HG03457 (cell line): Measurements from ENCODE around the gene COG5.

Source experiments
- ATAC-seq: cut with Tn5 transposase; IDR thresholded peaks from one replicate; pipeline ENCODE4 v1.9.1; 2021; ENCODE audit warnings: moderate number of reproducible peaks; ENCODE audit not compliant: unreplicated experiment

COG5 gene

GRCh38 chr7:107506674-107507339 is 56.9 kb downstream of the COG5 start:
- no peak for ATAC-seq

- ATAC-seq: no peak
These were observed 57.6 kb downstream of the COG5 start for GRCh38 chr7:107505997-107506673.

GRCh38 chr7:107505362-107505761 is 58.4 kb downstream of the COG5 start:
- ATAC-seq: no peak

GRCh38 chr7:107503687-107504086 is 60.0 kb downstream of the COG5 start:
- ATAC-seq: no peak

GRCh38 chr7:107502797-107503196 is 60.9 kb downstream of the COG5 start:
- ATAC-seq: no peak

GRCh38 chr7:107502154-107502553 is 61.6 kb downstream of the COG5 start:
- no peak for ATAC-seq

GRCh38 chr7:107501593-107501992 is 62.1 kb downstream of the COG5 start:
- ATAC-seq: no peak

- no peak for ATAC-seq
These were observed 64.0 kb downstream of the COG5 start for GRCh38 chr7:107499731-107500130.

GRCh38 chr7:107495516-107495915 is 68.2 kb downstream of the COG5 start:
- no peak for ATAC-seq

GRCh38 chr7:107494884-107495283 is 68.8 kb downstream of the COG5 start:
- ATAC-seq: no peak

- ATAC-seq: no peak
These were observed 69.4 kb downstream of the COG5 start for GRCh38 chr7:107494315-107494751.

GRCh38 chr7:107492875-107493274 is 70.8 kb downstream of the COG5 start:
- no peak for ATAC-seq

- ATAC-seq: no peak
These were observed 77.7 kb downstream of the COG5 start for GRCh38 chr7:107486041-107486440.

GRCh38 chr7:107482571-107482970 is 81.1 kb downstream of the COG5 start:
- no peak for ATAC-seq

- ATAC-seq: no peak
These were observed 82.8 kb downstream of the COG5 start for GRCh38 chr7:107480932-107481331.

- no peak for ATAC-seq
These were observed 84.4 kb downstream of the COG5 start for GRCh38 chr7:107479303-107479702.

GRCh38 chr7:107474104-107474521 is 89.6 kb downstream of the COG5 start:
- no peak for ATAC-seq

- no peak for ATAC-seq
These were observed 91.6 kb downstream of the COG5 start for GRCh38 chr7:107472116-107472515.

- no peak for ATAC-seq
These were observed 92.2 kb downstream of the COG5 start for GRCh38 chr7:107471292-107472070.

GRCh38 chr7:107469929-107470328 is 93.8 kb downstream of the COG5 start, which contains the start of gene GPR22:
GPR22 (plus strand) TSS chr7:107470057; CDS start chr7:107474061, 4,004 bp downstream.
- no peak for ATAC-seq

- no peak for ATAC-seq
These were observed 94.9 kb downstream of the COG5 start for GRCh38 chr7:107468824-107469223.

GRCh38 chr7:107467972-107468371 is 95.7 kb downstream of the COG5 start:
- no peak for ATAC-seq
